Measurements from ENCODE around the gene SUPT20H. TPM values are rescaled to one million over a fixed set of nuclear protein-coding genes. Genes with fewer than 3 reads are reported as not detected.

Gene SUPT20H
- total RNA-seq: 47.4 TPM

DNA sequence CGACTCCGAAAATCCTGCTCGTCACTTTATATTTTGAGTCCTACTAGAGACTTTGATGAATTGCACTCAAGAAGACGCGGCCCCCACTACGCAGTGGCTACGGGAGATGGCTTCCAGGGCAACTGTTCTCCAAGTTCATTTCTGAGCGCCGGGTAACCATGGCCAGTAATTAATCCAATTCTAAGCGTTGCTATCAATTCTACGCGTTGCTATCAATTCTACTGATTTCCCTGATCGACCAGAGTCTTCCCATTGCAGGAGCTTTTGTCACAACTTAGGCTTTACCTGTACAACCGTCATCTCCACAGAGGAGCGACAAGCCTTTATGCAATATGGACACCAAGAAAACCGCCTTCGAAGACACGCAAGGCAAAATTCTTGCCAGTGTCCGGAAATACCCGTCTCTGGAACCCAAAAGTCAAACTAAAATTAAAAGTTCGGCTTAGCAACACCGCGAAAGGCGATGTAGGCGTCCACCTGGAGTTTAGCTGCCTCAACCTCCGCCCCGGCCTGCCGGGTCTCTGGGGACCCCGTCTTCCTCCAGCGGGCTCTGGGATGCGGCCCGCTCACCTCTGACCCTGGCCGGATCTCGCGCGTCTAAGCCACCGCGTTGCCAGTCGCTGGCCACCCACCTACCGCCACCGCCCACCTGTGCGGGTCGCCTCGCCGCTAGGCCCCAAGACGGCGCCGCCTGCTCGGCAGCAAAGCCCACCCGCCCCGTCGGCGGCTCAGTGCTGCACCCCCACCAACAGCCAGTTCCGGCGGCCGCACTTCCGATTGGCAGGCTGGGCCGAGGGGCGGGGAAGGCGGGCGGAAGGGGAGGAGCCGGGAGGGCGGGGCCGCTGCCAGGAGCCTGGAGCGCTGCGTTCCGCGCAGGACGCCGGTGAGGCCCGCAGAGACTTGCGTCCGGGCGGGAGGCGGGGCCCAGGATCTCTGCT lies at the start of gene SUPT20H:
Gene SUPT20H, minus strand, starts transcription at position 779 of the 938 bp plus-strand sequence. CDS start 8,198 bp downstream, outside the sequence.
- peak; percentile 94 for DNase-seq (ENCODE audit: low spot score)

DNA sequence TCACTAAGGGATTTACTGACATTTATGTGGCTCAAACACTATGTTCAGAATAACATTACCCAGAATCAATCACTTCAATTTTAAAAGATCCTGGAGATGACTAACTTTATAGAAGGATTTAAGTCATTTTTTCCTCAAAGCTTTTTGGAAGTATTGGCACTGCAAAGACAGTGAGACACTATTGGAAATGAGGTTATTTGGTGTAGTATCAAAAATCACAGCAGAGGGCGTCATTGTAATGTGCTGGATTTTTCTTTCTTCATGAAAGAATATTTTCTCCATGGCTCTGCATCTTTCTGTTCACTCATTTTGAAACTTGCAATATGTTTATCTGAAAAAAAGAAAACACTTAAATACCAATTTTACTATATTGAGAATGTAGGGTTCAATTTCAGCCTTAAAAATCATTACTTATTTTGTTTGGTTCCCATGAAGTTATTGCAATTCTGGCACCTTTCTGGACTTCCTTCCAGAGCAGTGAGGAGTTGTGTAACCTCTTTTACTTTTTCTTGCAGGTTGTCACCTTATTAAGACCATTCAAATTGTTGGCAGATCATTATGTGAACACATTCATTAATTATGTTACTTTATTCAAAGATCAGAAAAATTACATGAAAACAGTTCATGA lies 49.7 kb upstream of the SUPT20H start:
- DNase-seq (ENCODE audit: low spot score): no peak

DNA sequence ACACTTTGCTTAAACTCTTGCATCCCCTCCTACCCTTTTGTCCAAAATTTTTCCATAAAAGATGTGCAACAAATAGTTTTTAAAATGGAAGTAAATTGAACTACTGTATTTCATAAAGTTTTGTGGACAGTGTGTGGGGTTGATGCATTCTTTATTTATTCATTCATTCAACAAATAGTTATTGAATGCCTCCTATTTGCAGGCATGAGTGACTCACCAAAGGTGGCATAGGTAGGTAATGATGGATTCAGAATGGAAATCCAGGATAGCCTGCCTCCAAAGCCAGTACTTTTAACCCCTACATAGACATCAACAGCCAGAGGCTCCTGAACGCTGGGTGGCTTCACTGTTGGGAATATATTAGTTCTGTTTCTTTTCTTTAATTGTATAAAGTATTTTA lies 48.4 kb upstream of the SUPT20H start:
- DNase-seq (ENCODE audit: low spot score): no peak

DNA sequence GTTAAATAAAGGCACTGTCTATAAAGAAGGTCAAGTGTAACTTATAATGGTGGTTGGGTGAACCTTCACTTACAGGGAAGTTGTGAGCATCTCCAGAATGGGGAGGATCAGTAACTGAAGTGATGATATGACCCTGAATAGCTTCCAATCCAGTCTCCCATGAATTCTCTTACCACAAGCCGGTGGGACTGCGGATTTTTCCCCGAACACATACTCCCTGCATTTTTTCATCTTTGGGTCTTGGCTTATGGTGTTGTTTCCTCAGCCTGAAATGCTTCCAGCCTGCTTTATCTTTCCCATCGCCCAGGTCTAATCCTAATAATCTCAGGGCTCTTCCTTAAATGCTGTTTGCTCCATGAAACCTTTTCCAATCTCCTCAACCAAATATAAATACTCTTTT lies 48.0 kb upstream of the SUPT20H start:
- DNase-seq (ENCODE audit: low spot score): no peak

DNA sequence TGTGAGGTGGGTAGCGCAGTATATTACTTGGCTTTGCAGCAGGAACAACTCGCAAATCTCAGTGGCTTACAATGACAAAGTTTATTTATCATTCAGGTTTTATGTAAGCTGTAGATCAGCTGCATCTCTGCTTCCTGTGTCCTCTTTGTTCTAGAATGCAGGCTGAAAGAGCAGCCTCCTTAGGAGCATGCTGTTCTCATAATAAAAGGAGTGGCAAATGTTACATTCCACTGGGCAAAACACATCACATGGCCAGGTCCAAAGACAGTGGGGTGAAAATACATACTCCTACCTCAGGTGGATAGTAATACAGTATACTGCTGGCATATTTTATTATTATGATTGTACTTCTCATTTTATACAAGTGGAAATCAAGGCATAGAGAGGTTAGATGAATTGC lies 47.2 kb upstream of the SUPT20H start:
- no peak for DNase-seq (ENCODE audit: low spot score)

DNA sequence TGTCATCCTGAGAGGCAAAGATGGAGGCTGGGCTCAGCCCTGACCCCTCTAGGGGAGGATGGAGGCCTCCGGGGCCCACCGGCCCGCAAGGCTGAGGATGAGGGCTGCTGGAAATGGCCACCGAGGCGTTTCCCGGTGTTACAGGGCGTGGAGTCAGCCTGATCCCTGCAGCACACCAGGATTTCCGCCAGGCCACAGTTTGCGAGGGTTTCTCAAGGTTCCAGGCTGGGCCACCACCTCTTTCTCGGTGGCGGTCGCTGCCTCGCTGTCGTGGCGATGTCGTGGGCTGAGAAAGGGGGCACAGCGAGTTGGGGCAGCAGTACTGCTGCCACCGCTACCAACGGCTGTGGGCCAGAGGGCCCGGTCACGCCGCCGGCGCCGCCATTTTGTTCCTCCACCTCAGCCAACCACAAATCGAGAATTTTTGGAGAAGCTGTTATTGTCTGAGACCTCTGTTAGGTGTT lies 45.8 kb upstream of the SUPT20H start, which contains the start of gene CSNK1A1L:
Gene CSNK1A1L, minus strand, starts transcription at position 414 of the 464 bp plus-strand sequence. Its CDS starts 408 bp downstream, at position 6.
- DNase-seq (ENCODE audit: low spot score): no peak

DNA sequence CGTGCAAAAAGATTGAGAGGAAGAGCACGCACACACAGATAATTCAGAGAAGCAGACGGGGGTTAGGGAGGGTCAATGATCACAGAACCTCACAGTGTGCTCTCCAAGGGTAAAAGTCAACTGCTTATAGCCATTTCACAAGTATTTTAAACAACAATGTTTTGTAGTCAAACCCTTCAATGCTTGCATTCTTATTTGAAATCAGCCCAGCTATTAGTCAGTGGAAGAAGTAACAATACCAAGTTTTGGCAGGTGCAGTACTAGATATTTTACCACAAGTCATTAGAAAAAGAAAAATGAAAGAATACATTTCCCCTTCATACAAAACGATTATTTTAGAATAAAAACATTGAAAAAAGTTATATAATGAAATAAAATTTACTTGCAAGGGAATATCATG lies 43.4 kb upstream of the SUPT20H start:
- DNase-seq (ENCODE audit: low spot score): no peak

DNA sequence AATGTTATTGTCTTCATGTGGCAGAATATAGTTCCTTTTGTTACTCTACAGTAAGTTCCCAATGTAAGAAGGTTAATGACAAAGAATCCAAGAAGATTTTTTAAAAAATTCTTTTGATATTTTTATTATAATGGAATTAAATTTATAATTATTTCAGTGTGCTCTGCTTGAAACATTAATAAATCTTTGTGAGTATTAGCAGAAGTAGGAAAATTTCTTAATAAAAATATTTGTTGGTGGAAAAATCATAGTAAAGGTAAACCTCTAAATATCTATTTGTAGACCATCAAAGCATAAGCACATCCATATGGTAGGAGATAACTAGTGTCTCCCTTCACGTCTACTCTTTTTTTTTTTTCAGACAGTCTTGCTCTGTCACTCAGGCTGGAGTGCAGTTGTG lies 41.7 kb upstream of the SUPT20H start:
- DNase-seq (ENCODE audit: low spot score): no peak

DNA sequence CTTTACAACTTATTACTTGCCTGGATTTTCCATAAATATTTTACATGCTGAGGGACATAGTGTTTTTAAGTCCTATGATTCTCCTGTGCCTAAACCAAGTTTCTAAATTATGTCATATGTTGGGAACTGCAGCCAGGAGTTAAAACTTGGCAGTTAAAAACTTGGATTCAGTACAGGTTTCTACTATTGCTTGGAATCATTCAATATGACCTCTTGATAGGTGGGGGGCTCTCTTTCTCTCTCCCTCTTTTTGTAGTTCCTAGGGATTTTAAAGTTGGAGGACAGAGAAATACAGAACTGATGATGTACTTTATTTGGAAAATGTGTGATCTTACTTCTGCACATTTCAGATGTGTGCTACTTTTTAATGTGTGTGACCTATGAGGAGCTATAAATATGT lies 41.2 kb upstream of the SUPT20H start:
- no peak for DNase-seq (ENCODE audit: low spot score)

DNA sequence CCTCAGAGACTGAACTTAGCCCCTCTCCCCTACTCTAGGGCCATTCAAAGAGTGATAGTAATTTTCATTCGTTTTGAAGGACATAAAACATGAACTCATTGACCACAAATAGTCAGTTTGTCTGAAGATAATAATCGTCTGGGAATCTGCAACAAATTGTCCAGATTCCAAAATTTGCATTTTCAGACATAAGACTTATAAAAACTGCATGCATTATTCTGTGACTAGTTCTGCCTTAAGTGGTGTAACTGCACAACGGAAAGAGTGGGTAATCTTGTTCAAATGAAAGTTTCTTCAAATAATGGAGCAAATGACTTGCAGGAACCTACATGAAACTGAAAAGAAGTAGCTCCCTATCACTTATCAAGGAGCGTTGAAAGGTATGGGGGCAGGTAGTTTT lies 37.6 kb upstream of the SUPT20H start:
- DNase-seq (ENCODE audit: low spot score): no peak

DNA sequence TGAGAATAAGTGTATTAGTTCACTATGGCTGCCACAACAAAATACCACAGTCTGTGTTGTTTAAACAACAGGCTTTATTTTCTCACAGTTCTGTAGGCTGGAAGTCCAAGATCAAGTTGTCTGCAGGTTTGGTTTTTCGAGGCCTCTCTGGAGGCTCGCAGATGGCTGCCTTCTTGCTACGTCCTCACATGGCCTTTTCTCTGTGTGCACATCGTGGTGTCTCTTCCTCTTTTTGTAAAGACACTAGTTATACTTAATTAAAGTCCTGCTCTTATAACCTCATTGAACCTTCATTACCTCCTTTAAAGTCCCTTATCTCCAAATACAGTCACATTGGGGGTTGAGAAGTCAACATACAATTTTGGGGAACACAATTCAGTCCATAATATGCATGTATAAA lies 35.4 kb upstream of the SUPT20H start:
- DNase-seq (ENCODE audit: low spot score): no peak

DNA sequence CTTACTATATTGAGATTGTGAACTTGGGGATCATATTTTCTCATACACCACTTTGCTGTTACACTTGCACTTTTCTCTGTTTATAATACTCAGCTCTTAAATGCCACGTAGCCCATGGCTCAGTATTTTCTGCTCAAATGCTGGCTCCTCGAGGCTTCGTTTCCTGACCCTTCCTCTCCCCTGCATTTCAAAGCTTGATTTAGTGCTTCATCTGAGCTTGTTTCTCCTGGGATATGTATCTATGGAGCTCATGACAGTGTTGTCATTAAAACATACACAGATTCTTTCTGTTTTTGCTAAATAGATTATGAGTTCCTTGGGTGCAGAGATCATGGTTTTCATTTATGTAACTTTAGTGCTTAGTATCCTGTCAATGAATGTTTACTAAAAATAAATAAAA lies 34.6 kb upstream of the SUPT20H start:
- DNase-seq (ENCODE audit: low spot score): no peak

DNA sequence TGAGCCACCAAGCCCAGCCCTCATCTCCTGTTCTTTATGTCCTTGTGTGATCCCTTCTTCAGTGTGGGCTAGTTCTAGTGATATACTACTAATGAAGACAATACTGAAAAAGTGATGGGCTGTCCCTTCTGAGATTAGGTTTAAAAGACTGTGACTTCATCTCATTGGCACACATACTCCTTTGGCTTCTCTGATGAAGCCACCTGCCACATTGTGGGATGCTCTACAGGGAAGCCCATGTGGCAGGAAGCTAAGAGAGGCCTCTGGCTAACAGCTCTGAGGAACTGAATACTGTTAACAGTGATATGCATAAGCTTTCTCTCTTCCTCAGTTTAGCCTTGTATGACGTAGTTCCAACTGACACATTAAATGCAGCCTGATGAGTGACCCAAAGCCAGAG lies 32.3 kb upstream of the SUPT20H start:
- DNase-seq (ENCODE audit: low spot score): no peak

DNA sequence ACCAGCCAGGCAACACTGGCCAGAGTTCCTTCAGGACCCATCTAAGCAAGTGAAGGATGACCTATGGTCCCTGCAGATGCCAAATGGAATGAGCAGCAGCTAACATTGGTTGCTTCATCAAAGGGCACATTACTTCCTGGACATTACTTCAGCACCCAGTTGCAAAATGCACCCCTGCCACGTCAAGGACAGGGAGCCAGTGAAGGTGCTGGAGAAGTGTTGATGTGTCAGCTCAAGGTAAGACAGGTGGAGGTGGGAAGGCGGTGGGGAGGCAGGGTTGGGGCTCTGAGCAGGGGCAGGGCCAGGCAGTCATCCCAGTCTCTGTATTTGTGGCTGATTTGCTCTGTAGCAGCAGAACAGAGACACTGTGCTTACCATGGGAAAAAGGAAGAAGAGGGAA lies 31.4 kb upstream of the SUPT20H start:
- DNase-seq (ENCODE audit: low spot score): no peak

DNA sequence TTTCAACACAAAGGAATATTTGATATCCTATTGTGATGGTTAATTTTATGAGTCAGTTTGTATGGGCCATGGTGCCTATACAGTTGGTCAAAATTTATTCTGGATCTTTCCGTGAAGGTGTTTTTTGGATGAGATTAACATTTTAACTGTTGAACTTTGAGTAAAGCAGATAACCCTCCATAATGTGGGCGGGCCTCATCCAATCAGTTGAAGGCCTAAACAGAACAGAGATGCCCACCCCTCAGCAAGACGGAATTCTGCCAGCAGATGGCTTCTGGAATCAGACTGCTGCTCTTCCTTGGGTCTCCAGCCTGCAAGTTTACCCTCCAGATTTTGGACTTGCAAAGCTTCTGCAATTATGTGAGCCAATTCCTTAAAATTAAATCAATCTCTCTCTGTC lies 30.0 kb upstream of the SUPT20H start:
- no peak for DNase-seq (ENCODE audit: low spot score)

DNA sequence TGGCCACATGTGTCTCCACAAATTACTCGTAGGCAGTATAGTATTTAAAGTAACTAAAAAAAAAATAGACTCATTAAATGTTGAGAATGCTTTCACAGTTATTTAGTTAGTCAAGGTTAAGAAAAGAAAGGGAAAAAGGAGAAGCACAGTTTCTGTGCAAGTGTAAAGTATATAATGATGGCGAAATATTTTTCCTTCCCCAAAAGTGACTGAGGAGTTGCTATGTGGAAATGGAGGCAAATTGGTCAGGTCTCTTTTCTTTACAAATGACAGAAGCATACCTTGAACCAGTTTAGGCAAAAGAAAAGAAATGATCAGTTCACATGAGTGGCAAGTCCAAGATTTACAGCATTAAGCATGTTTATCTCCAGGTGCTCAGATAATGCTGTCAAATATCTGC lies 28.0 kb upstream of the SUPT20H start:
- DNase-seq (ENCODE audit: low spot score): no peak

DNA sequence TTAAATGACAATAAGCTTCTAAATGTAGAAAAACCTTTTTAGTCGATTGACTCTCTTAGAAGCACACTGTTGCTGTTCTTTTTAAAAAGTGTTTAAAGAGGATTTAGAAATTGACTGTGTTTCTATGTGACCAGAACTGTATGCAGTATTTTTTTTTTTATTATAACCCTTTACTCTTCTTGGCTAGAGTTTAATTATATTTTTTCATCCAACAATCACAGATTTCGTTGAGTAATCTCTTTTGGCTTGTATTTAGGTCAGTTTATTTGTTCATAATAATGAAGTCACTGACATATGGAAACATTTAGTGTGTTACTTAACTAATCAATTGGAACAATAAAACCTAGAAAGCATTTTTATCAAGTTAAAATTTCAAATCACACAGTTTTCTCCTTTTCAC lies 26.1 kb upstream of the SUPT20H start:
- DNase-seq (ENCODE audit: low spot score): no peak

DNA sequence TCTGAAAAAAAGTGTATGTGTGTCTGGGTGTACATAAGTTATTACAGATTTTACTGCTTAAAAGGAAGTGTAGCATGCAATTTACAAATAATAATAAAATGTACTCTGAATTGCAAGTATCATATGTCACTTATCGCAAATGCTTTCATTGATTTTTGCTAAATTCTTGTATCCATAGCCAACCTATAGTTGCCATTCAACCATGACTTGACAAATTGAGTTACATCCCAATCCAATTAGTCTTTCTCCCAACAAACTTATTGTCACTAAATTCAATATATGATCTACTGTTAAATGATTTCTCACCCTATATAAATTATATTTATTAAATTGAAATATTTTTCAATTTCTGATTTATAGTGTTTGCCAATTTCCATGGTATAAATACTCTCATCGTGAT lies 17.3 kb upstream of the SUPT20H start:
- no peak for DNase-seq (ENCODE audit: low spot score)

DNA sequence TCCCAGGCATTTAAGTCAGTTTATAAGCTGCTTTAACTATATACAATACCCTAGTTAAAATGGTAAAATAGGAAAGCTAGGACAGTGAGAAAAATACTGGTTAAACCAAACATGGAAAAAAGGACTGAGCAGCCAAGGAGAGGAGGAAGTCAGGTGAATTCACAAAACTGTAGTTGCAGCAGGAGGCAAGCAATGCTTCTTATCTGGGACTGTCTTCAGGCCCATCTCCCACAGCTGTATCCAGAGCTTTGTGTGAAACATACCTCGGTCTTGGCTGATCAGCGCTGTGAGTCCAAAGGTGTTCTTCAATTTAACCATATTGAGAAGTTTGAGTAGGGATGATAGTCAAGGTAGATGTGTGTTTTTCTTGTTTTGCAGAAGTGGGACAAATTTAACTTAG lies 15.7 kb upstream of the SUPT20H start:
- DNase-seq (ENCODE audit: low spot score): no peak

DNA sequence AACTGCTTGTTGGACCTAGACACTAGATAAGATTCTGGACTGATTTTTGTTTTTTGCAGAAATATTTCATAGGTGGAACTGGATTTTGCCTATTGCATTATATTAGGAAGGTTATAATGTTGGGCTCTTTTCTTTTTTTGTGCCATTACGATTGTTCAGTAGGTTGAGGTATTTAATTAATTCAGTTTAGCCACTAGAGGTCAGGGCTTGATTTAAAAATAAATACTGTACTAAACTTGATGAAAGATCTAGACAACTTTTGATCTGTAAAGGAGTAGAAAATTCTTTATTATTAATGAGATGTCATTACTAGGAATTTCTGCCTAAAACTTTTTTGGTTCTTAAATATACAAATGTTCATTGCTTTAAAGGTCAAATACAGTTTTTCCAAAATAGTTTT lies 15.2 kb upstream of the SUPT20H start:
- no peak for DNase-seq (ENCODE audit: low spot score)

DNA sequence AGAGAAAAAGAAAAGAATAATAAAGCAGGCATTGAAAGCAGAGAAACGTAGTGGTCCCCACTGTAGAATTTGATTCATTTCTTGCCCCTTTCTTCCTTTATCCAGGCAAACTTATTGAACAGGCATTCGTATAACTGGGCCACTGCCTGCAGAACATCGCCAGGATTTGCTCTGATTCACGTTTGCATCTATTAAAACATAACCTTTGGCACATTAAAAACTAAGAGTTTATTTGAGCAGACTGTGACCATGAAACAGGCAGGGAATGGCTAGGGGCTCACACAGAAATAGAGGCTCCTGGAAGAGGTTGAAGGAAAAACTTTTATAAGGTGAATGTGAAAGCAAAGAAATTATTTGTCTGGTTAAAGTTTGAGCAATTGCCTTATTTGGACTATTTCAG lies 12.5 kb upstream of the SUPT20H start:
- no peak for DNase-seq (ENCODE audit: low spot score)

DNA sequence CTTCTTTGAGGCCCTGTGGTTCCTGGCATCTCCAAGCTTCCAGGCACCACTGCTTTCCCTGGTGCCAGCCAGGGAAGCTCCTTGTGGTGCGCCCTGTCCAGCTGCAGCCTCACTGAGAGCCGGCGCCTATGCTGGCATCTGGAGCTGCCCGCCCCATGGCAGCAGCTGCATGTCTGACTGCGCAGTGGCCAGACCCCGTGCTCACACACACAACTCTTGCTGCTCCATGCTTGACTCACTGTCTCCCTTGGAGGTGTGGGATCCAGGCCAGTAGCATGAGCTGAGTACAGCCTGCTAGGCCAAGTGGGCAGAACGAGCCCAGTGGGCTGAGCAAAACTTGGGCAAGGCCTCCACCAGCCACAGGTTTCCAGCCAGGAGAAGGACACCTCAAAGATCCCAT lies 11.5 kb upstream of the SUPT20H start:
- no peak for DNase-seq (ENCODE audit: low spot score)

DNA sequence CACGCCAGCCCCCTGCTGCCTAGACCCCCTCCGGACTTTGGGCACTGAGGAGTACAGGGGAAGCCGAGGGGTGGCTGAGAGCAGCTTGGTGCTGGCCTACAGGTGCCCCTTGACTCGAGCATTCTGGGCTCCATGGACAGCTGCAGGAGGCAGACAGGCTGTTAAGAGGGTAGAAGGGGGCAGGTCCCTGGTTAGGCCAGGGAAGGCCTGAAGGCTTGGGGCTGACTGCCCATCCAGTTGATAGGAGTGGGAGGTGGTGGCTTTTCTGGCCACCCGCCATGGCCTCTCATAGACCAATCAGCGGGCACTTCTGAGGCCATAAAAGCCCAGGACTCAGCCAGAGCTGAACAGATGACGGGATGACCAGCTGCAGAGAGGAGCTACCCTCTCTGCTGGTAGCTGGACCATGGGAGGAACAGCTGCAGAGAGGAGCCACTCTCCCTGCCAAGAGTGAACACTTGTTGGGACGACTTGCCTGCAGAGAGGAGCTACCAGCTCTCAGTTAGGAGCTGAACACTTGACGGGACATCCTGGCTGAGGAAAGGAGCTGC lies 10.7 kb upstream of the SUPT20H start:
- DNase-seq (ENCODE audit: low spot score): no peak

Data from mucosa of gallbladder (tissue), 1 donor.